NCI-H69 (cell line): ENCODE data around the gene SSBP2.
A peak's percentile ranks its signal among the peaks of the same experiment; 100 is the strongest.
"Not testable (repeated sequence)": the region's sequence is repeated elsewhere in the genome, so short reads cannot be mapped to it uniquely, and the experiment has no call there.

Experiments used
- DNase-seq: peaks from one replicate; lab custom pipeline; 2025; lab: John Stamatoyannopoulos, UW

SSBP2 gene

DNA sequence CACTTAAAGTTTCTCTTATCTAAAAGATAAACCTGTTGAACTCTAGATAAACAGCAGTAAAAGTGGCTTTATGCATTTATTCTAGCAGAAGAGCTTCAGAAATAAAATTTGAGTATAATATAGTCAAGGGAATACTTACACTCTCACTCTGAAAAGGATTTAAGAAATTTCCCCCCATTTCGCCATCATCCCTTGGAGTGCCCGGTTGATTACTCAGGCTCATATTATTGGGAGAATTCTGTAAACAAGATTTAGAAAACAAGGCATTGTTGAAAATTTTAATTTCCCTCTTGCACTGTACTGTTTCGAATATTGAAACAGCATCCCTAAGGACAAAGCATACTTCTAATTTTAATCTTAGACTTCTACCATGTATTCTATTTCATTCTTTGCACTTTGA, 322.5 kb downstream of the SSBP2 start:
- no peak for DNase-seq

DNA sequence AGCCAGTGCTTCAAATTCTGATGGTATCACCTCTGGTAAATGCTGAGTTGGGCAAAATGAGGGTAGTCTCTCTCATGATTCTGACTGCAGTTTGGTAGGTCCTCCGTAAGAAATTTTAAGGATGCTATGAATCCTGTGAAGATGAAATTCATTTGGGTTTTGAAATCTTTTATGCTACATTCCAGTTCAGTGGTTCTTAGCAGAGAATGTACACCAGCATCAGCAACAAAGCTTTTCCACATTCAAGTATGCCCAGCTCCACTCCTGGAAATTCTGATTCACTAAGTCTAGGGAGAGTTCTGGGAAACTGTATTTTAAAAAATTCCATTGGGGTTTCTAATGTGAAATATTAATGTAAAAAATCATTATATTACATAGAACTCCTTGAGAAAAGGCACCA, 323.3 kb downstream of the SSBP2 start:
- DNase-seq = no peak

DNA sequence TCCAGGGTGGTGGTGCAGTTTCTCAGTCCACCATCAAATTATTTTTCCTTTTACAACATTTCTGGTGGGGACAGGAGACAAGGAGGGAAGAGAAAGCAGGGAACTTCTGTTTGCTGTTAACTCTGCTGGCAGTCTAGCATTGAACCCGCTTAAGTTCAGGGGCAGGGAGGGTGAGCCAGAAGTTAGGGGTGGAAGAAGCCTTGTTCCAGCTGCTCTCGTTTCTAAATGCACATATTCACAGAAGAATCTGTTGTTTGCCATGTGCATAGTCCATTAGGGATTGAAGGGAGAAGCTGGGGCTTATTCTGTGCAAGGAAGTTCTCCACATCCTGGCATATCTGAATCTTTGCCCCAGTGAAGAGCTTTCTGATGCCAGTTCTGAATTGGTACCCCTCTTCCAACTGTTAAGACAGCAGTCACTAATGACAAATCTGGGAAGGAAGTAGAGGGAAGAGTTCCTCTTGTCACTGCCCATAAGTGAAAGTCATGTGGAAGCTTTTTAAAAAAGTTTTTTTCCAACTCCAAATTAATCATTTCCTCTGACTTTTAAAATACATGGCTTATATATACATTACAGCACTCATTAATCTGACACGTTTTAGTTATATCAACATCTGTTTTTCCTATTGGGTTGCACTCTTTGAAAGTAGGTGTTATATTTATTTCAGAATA, 324.4 kb downstream of the SSBP2 start:
- no peak for DNase-seq

DNA sequence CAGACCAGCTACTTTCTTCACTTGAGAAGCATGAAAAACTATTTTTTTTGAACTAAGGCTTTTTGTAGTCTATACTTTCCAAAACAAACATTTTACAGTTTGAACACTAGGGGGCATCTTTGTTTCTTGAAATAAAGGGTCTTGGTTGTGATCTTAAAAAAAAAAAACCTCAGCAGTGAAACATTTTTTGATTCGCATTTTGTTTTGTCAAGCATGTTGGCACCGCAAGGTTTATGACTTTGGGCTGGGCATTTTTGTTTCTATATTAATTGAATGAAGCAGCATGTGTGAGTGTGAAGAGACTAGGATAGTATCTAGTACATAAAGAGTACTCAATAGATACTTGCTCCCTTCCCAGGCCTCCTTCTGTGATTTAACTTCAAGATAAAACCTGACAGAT, 325.3 kb downstream of the SSBP2 start:
- DNase-seq = peak; percentile 70

DNA sequence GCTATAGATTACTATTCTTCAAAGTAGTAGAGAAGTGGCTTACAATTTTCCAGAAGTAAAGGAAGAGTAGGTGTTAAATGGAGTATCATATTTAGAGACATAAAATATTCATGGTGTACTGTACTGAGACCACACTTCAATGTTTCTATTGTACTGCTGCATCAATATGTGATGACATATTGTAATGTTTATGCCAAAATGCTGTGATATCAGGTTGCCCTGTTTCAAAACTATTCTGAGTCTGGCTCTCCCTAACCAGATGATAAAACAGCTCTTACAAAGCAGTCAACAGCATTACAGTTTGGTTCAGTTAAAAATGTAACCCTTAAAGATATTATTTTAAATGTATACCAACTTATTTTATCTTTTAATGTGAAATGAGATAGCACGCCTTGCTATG, 326.2 kb downstream of the SSBP2 start:
- DNase-seq = no peak

DNA sequence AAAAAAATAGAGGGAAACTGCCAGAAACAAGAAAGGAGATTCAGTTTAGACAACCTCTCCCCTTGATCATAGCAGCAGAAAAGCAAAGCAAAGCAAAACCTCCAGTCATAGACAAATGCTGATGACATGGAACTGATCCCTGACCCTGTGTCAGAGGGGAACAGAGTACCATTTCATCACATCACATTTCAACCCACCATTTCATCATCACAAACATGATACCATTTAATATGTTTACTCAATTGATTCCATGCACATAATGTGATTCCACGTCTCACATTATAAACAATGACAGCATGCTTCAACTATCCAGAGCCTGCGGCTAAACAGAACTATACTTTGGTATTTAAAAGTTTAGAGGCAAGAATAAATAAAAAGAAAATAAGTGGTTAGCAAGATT, 328.2 kb downstream of the SSBP2 start:
- DNase-seq = no peak

DNA sequence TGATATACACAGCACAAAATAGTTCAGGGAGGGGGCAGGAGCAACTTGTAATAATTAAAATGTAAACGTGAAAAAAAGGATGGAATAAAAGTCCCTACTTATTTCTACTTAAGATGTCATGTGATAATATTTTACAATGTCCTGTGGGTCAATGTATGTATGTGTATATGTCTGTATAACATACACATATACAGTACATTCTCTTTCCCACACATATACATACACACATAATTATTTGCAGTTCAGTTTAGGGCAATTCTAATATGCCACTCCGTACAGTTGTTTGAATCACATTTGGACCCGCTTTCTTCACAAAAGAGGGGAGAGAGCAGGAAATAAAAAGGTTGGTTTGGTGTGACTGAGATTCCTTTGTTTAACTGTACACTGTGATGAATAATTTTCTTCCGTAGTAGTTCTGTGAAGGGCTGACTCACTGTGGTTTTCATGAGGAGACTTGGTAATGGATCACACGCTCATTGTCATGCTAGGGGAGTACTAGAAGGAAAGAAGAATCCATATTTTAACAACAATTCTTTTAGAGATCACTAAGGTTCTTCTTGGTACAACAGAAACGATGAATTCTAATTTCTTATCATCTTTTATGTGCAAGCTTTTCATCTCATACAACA, 330.7 kb downstream of the SSBP2 start:
- DNase-seq = no peak

DNA sequence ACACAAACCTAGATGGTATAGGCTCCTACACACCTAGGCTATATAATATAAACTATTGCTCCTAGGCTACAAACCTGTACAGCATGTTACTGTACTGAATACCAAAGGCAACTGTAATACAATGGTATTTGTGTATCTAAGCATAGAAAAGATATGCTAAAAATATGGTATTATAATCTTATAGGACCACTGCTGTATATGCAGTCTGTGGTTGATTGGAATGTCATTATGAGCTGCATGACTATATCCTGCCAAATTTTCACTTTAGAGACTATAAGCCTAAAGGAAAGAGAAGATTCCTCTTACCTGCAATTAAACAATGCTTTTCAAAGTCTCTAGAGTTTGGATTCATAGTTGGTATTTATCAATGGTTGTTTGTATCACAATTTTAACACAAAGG, 332.3 kb downstream of the SSBP2 start:
- DNase-seq = no peak

DNA sequence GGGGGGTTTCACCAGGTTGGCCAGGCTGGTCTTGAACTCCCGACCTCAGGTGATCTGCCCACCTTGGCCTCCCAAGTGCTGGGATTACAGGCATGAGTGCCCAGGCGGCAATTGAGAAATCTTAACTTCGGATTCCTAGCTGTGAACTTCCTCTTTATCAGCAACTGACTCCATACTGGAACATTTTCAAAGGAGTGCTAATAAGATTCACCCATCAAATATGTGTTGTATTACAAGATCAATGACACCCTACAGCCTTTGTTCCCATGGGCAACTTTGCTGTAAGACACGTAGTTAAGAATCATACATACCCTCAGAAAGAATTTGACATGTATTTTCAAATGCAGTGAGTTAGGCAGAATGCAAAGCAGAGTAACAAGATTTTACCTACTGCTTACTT, 333.8 kb downstream of the SSBP2 start:
- DNase-seq = no peak

DNA sequence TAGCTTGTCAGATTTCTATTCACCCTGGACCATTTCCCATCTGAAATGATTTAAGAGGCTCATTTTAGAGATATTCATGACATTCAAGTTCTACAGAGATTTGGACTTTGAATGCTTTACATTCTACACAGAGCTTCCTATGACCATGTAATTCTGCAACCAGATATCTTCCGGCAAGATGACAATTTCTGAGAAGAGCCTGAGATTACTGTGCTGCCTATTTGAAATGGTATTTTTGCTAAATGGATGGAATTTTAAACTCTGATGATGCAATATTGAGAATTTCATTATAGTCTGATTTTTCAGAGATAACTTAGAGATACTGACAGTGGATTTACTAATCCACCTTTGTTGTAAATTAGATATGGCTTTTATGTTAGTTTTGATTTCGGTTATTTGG, 341.0 kb downstream of the SSBP2 start:
- DNase-seq = no peak

DNA sequence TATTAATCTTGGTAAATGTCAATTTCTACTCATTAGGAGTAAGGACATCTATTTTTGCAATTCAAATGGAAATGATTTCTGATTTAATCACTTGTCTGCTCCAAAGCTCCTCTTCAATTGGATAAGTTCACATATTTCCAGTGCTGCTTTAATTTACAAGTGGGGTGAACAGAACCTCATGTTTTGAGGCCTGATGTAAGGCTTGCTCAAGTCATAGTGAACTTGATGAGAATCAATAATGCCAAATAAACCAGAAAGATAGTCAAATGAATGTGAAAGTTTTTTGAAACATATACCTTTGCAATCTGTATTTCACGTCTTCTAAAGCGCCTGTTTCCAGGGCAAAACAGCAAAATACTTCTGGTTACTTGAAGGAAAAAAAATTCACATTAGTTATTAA, 341.5 kb downstream of the SSBP2 start:
- DNase-seq = no peak

DNA sequence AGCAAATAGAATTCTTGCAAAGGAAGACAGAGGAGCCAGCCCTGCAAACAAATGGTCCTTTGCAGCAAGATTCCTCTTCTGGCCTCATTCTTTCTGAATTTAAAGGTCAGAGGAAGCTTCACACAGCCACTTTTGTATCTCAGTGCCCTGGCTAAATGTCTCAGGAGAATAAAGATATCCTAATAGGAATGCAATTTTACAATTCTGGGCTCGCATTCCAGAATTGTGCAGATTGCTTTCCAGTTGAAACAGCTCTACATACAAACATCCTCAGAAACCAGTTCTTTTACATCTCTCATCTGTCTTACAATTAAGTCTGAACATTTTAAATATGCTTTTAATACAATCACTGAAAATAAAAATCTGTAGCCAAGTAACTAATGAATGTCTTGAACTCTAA, 342.4 kb downstream of the SSBP2 start:
- DNase-seq = no peak

DNA sequence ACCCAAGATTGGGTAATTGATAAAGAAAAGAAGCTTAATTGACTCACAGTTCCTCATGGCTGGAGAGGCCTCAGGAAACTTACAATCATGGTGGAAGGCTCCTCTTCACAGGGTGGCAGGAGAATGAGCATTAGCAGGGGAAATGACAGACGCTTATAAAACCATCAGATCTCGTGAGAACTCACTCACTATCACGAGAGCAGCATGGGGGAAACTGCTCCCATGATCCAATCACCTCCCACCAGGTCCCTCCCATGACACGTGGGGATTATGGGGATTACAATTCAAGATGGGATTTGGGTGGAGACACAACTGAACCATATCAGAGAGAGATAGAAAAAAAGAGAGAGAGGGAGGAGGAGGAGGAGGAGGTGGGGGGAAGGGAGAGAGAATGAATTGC, 343.1 kb downstream of the SSBP2 start:
- DNase-seq = not testable (repeated sequence)

DNA sequence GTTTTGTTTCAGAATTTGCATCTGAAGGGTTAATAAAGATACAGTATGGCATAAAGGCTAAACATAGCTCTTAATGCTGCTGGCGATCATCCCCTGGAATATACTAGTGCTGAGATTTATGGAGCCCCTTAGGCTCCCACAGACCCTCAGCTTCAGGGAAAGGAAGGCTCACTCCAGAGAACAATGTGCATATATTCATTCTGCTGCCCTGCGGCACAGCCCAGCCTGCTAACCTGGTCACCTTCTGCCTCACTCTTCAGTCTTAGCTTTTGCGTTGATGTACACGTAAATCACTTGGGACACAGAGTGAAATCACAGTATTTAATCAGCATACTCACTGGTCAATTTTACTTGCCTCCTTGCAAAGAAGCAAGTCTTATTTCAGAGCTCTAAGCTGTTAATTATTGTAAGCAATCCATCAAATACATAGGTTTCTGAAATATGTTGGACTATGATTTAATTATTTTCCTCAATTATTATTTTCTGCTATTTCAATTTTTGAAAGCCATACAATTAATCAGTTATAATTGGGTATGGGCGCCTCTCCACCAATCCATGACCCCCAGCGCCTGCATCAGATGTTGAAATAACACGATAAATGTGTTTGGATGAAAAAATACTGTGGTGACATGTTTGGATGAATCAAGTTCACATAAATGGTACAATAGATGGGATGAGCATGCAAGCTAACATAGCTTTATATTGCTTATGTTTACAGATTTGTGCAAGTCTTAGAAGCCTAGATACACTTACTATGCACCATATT, 345.6 kb downstream of the SSBP2 start:
- DNase-seq = no peak

DNA sequence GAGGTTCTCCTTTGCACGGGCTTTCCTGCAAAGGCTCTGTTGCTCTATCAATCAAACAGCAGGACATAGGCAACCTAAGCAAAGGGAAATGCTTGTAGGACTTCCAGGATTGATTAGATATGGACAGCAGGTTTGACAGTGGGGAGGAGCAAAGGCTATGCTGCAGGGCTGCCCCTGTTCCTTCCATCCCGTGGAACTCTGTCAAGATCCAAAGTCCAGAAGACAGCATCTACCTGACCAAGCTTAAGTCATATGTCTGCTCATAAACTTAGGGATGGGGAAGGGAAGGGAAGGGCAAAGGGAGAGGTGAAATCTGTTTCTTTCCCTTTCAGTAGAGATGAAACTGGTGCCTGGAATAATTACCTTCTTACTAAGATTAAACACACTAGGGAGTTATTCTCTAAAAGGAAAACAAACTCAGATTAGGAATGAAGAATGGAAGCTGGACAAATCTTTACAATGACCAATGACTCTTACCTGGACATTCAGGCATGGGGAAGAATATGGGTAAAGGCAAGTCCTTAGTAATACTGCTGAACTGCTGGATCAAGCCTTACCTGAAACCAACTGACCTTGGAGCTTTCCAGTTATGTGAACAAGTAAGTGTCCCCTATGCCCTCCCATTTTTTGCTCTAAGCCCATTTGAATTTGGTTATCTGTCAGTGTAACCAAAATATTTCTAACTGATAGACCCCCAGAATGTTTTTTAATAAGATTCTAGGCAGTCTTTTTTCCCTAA, 348.5 kb downstream of the SSBP2 start:
- peak; percentile 24 for DNase-seq

DNA sequence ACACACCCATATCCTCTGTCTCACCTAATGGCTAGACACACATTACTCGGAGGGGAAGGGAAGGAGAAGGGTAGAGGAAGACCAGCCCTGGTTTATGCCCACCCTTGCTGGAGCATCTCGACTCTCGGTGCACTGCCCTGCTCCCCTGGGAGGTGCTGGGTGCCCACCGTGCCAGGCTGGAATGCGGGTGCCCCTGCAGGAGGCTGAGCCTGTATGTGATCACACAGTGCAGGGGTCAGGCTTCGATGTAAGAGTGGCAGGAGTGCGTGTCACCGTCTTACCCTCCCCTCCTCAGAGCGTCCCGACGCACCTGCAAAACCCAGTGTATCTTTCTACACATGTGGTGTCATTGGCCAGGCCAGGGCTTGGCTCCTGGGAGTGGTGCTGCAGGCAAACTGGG, 349.6 kb downstream of the SSBP2 start:
- no peak for DNase-seq

DNA sequence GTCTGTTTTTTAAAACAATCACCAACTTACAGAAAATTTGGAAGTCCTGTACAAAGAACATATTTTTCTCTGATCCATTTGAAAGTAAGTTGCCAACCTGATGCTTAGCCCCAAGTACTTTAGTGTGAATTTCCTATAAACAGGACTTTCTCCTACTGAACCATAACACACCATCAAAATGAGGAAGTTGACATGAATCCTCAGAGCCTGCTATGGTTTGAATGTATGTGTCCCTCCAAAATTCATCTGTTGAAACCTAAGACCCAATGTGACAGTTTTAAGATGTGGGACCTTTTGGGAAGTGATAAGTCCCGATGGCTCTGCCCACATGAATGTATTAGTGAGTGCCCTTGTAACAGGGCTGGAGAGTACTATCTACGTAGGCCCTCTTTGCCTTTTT, 350.5 kb downstream of the SSBP2 start:
- DNase-seq = no peak

DNA sequence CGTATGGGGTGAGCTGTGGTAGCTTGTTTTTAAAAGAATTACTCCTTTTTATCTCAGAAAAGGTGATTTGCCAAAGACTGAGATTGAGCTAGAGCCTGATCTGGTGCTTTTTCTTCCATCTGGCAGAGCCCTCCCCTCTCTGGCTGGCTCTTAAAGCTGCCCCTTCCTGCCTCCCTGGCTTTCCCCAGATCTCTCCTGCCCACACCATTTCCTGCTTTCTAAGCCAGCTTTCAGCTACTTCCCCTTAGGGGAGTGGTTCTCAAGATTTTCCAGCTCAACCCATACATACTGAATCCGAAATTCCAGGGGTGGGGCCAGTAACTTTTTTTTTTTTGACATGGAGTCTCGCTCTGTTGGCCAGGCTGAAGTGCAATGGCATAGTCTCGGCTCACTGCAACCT, 352.2 kb downstream of the SSBP2 start:
- peak; percentile 12 for DNase-seq

DNA sequence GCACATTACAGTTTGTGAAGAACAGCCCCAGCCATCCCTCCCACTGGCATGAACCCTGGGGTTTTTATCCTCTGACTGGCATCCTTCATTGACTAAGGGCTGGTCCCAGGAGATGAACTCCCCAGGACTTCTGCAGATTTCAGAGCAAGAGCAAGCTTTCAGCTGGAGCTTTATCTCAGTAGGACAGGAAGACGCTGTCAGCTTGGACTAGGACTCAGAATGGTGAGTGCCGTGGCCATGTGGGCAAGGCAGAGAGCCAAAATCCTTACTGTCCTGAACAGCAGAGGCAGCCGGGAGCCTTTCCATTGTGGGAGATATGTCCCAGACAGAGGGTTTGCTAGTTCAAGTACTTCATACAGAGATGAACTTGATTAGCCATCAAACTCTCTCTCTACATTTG, 353.7 kb downstream of the SSBP2 start:
- peak; percentile 41 for DNase-seq

DNA sequence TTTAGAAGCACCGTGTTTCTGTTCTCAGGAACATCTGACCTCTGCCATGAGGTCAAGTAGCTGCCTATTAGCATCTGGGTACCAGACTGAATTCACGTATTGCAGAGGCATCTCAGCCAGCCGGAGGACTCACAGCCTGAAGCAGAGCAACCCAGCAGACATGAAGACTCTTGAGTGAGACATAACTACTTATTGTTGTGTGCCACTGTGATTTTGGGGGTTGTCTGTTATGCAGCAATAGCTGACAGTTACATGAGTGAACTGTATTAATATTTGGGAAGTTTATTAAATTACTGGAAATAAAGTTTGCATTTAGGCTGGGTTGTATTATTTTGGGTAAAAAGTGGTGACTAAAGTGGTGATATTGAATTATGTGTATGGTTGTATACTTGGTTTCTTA, 355.6 kb downstream of the SSBP2 start:
- peak; percentile 14 for DNase-seq

DNA sequence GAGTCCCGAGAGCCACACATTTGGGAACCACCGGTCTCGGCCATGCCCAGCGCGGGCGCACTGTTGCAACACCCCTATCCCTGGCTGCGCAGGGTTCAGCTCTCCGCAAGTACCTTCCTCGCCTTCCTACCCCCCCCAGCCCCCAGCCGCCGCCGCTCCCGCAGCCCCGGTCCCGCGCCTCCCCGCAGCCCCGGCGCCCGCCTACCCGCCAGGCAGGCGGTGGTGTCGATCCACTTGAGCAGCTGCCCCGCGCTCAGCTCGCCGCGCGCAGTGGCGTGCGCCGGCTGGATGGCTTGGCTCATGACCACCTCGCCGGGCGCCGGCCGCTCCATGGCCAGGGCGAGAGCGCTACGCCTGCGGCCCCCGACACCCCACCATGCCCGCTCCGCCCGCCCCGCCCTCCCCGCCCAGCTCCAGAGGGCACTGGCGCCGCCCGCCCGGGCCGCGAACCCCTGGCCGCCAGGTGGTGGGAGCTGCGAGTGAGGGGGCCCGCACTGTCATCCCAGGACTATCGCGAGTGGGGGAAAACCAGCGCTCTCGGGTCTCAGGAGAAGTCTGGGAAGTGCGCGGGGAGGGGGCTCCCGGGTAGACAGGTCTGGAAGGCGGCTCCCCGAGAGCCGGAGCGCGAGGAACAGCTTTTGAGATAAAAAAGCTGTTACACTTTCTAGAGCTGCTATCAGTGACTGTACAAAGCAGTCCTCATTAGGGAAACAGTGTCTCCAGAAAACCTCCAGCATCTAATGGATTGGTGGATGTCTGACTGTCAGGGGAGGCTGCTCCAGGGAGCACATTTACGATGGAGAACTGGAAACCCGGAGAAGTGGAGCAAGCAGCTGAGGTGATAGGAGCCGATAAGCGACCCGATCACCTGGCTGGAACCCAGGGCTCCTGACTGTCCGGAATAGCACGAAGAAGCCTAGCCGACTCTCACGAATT, 356.8 kb downstream of the SSBP2 start, which contains the start of gene ACOT12:
Gene ACOT12 (minus strand): TSS at position 352 of the 936 bp plus-strand sequence. CDS start 20 bp downstream, at position 332.
- DNase-seq = peak; percentile 63

DNA sequence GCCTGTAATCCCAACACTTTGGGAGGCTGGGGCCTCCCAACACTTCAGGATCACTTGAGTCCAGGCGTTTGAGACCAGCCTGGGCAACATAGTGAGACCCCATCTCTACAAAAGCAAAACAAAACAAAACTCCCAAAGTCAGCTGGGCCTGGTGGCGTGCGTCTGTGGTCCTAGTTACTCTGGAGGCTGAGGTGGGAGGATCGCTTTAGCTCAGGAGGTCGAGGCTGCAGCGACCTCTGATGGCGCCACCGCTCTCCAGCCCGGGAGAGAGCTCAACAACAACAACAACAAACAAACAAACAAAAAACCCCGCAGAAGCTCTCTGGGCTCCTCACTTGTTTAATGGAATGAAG, 357.5 kb downstream of the SSBP2 start:
- DNase-seq = no peak
